ENCODE results near the gene MUS81. TPM values are rescaled to one million over a fixed set of nuclear protein-coding genes. Genes with fewer than 3 reads are reported as not detected.

MUS81 gene
- total RNA-seq, 3 donors from 2014 or later (not counting 1 experiment from before 2014, with no cell fraction given) = 71.6 to 93.4 (median 73.6) TPM

DNA sequence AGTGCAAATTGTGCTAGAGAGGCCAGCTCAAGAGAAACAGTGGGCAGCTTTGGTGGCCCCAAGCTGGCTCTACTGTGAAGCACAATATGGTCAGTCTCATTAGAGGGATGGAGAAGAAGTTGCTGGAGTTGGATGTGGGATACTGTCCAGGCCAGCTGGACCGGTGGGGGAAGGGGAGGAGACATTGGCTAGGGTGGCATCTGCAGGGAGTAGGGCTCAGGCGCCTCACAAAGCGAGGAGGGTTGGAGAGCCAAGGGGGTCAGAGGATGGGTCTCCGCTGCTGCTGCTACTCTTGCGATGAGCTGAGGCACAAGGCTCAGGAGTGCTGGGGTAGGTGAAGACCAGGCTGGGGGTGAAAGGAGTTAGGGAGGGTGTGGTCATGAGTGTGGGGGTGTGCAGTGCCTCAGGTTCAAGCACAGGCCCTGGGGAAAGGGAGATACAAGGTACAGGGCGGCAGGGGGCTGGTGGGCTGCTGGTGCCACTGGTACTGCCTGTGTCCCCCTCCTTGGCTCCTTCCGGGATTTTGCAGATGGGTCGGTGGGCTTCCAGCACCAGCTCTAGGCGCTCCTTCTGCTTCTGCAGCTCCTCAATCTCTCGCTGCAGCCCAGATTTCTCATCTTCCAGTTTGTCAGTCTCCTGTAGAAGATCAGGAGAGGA, 32.6 kb downstream of the MUS81 start:
- H3K27me3 ChIP-seq (ENCODE audit: control insufficient read depth, insufficient read depth, low read length) = no peaks in the 10 kb centered on the region
- no peak overlapping the region for H3K27ac ChIP-seq (ENCODE audit: low read length)
- ATAC-seq (no peak), DNase-seq (no peak)
- TF ChIP-seq, protein P1, sequence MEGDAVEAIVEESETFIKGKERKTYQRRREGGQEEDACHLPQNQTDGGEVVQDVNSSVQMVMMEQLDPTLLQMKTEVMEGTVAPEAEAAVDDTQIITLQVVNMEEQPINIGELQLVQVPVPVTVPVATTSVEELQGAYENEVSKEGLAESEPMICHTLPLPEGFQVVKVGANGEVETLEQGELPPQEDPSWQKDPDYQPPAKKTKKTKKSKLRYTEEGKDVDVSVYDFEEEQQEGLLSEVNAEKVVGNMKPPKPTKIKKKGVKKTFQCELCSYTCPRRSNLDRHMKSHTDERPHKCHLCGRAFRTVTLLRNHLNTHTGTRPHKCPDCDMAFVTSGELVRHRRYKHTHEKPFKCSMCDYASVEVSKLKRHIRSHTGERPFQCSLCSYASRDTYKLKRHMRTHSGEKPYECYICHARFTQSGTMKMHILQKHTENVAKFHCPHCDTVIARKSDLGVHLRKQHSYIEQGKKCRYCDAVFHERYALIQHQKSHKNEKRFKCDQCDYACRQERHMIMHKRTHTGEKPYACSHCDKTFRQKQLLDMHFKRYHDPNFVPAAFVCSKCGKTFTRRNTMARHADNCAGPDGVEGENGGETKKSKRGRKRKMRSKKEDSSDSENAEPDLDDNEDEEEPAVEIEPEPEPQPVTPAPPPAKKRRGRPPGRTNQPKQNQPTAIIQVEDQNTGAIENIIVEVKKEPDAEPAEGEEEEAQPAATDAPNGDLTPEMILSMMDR (IDR thresholded peaks at IDR 0.05) = no peak
- H3K36me3 Mint-ChIP-seq = no peaks in the 10 kb centered on the region
- peaks cover 47 to 48% of the 10 kb centered on the region in 2 donors for H3K4me1 Mint-ChIP-seq
- 78% methylated on average over 10 of the region's 10 CpGs for WGBS (ENCODE audit: insufficient coverage)
- H3K27ac Mint-ChIP-seq = peak overlapping the region; percentile 88 to 96
- no peaks in the 10 kb centered on the region for H3K9me3 ChIP-seq (ENCODE audit: control insufficient read depth, insufficient read depth, low read length)
- H3K4me3 ChIP-seq (ENCODE audit: low read length) = no peak overlapping the region
- H3K27me3 Mint-ChIP-seq (ENCODE audit: low read depth in 2 of 2) = no peaks in the 10 kb centered on the region
- peaks cover 63% of the 10 kb centered on the region for H3K4me1 ChIP-seq (ENCODE audit: control insufficient read depth, insufficient read depth, low read length)
- peak overlapping the region; percentile 88 for H3K4me3 Mint-ChIP-seq
- intact Hi-C loops (cut with micrococcal nuclease) = loop anchor here (5.0 kb wide), 1 partner anchor 70 kb away; the partner anchor contains the start of gene SART1
- no peaks in the 10 kb centered on the region for H3K9me3 Mint-ChIP-seq
- no peaks in the 10 kb centered on the region for H3K36me3 ChIP-seq (ENCODE audit: control insufficient read depth, insufficient read depth, low read length)

DNA sequence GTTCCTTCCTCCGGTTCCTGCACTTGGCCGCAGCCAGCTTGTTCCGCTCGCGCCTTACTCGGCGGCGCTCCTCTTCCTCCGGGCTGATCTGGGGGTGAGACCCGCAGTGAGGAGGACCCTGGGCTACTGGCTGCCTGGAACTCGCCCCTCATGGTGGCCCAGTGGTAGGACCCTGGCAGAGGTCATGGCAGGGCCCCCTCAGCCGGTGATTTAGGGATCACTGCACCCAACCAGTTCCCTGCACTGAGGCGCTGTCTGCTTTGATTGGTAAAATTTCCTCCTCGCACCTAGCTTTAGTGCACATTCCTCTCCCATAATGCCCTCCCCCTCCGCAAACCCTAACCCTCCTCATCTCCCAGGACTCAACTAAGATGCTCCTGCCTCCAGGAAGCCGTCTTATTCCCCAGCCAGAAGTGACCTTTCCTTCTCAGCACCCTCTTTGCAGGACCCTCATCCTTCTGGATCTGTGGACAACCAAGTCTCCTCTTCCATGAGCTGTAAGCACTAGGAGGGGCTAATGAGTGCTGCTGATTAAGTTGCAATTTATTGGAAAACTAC, 33.9 kb downstream of the MUS81 start:
- Histone ChIP-seq H3K27me3 (ENCODE audit: control insufficient read depth, insufficient read depth, low read length) (peaks cover 2% of the 10 kb centered on the region), H3K9me3 (ENCODE audit: control insufficient read depth, insufficient read depth, low read length) (no peaks in the 10 kb centered on the region), H3K27ac (ENCODE audit: low read length) (peak overlapping the region; percentile 71), H3K4me3 (ENCODE audit: low read length) (peak overlapping the region; percentile 4), H3K36me3 (ENCODE audit: control insufficient read depth, insufficient read depth, low read length) (no peaks in the 10 kb centered on the region), H3K4me1 (ENCODE audit: control insufficient read depth, insufficient read depth, low read length) (peaks cover 58% of the 10 kb centered on the region)
- Mint-ChIP-seq H3K4me1 (peaks cover 33 to 40% of the 10 kb centered on the region in 2 donors), H3K4me3 (peak overlapping the region; percentile 88), H3K27me3 (ENCODE audit: low read depth in 2 of 2) (peaks cover 0 to 2% of the 10 kb centered on the region in 2 donors), H3K27ac (peak overlapping the region; percentile 88 to 96), H3K36me3 (no peaks in the 10 kb centered on the region), H3K9me3 (no peaks in the 10 kb centered on the region)
- DNase-seq (peak in 1 of 2 donors; percentile 66), ATAC-seq (no peak)
- TF ChIP-seq, protein P1 (IDR thresholded peaks at IDR 0.05) = no peak
- intact Hi-C loops (cut with micrococcal nuclease) = loop anchor here (5.0 kb wide), 1 partner anchor 68 kb away; the partner anchor contains the start of gene SART1
- WGBS (ENCODE audit: insufficient coverage) = 7% methylated on average over 16 of the region's 16 CpGs

DNA sequence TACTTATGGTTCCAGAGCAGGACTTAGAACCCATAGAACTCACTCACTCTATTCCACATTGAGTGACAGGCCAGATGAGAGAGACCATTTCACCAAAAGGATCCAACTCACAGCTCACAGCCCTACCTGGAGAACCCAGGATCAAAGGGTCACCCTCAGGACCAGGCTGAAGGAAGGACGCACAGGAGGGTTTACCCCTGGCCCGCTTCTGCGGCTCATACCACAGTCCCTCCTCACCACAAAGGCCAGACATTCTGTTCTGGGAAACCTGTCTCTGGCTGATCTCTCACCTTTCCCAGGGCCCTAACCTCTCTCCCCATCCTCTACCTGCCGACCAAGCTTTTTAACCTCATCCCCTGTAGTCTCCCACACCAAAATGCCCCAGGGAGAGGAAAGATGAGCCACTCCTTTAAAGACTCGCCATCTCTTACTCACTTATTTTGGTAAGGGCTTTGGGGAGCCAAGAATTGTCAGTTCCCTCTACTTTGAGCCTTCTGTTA, 35.3 kb downstream of the MUS81 start:
- H3K27me3 Mint-ChIP-seq (ENCODE audit: low read depth in 2 of 2) = peaks cover 0 to 2% of the 10 kb centered on the region in 2 donors
- H3K36me3 Mint-ChIP-seq = no peaks in the 10 kb centered on the region
- Histone ChIP-seq H3K27me3 (ENCODE audit: control insufficient read depth, insufficient read depth, low read length) (peaks cover 5% of the 10 kb centered on the region), H3K4me3 (ENCODE audit: low read length) (no peak overlapping the region), H3K36me3 (ENCODE audit: control insufficient read depth, insufficient read depth, low read length) (no peaks in the 10 kb centered on the region), H3K9me3 (ENCODE audit: control insufficient read depth, insufficient read depth, low read length) (no peaks in the 10 kb centered on the region), H3K4me1 (ENCODE audit: control insufficient read depth, insufficient read depth, low read length) (peaks cover 57% of the 10 kb centered on the region), H3K27ac (ENCODE audit: low read length) (no peak overlapping the region)
- H3K27ac Mint-ChIP-seq = peak overlapping the region in 1 of 2 donors; percentile 41
- TF ChIP-seq, protein P1 (IDR thresholded peaks at IDR 0.05) = no peak
- no peak overlapping the region for H3K4me3 Mint-ChIP-seq
- ATAC-seq = no peak
- H3K4me1 Mint-ChIP-seq = peaks cover 20 to 31% of the 10 kb centered on the region in 2 donors
- DNase-seq = no peak
- H3K9me3 Mint-ChIP-seq = no peaks in the 10 kb centered on the region
- 95% methylated on average over 4 of the region's 5 CpGs for WGBS (ENCODE audit: insufficient coverage)
- intact Hi-C loops (cut with micrococcal nuclease) = no loop called here
